GM21381 (cell line): ENCODE results near the gene MGAT4B.
A peak's percentile ranks its signal among the peaks of the same experiment; 100 is the strongest.

Experiments used
- ATAC-seq: cut with Tn5 transposase; IDR thresholded peaks from one replicate; pipeline ENCODE4 v1.9.1; 2021; ENCODE audit warnings: mild to moderate bottlenecking, moderate library complexity; ENCODE audit not compliant: unreplicated experiment

The MGAT4B gene

GRCh38 chr5:179827680-179828079 is 21.0 kb upstream of the MGAT4B start:
- ATAC-seq, result no peak

GRCh38 chr5:179825655-179826182 is 19.1 kb upstream of the MGAT4B start:
- ATAC-seq, result no peak

DNA sequence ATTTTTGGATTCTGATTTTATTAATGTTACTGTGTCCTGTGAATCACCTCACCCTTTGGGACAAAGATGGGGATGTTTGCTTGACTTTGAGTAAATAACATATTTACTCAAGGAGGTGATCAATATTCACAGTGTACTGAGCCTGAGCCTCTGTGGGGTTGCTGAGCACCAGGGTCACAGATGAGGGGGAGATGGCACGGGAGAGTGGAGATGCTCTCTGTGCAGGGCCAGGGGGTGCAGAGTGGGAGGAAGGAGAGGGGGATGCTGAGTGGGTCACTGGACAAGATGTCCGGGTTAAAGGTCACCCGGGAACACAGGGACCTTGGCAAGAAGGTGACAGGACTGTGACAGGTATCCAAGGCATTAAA is 18.1 kb upstream of the MGAT4B start:
- no peak for ATAC-seq

DNA sequence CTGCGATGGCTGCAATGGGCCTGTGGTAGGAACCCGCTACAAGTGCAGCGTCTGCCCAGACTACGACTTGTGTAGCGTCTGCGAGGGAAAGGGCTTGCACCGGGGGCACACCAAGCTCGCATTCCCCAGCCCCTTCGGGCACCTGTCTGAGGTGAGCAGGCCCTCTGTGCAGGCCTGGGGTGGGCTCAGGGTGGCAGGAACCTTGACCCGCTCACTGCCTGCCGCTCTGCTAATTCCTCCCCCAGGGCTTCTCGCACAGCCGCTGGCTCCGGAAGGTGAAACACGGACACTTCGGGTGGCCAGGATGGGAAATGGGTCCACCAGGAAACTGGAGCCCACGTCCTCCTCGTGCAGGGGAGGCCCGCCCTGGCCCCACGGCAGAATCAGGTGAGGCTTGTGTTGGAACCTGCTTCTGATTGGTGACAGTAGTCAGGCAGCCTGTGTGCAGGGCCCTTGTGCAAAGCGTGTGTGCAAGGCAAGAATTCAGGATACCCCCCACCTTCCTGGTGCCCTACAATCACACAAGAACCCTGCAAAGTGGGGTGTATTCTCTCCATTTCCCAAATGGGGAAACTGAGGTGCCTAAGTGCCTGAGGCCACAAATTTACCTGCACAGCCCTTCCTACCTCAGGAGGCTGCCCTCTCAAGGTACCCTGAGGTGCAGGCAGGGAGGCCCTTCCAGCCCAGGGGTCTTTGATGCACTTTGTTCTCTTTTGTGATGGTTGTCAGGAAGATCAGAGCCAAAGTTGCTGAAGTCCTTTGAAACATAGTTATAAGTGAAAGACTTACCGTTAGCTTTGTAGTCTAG is 17.5 kb upstream of the MGAT4B start:
- no peak for ATAC-seq

DNA sequence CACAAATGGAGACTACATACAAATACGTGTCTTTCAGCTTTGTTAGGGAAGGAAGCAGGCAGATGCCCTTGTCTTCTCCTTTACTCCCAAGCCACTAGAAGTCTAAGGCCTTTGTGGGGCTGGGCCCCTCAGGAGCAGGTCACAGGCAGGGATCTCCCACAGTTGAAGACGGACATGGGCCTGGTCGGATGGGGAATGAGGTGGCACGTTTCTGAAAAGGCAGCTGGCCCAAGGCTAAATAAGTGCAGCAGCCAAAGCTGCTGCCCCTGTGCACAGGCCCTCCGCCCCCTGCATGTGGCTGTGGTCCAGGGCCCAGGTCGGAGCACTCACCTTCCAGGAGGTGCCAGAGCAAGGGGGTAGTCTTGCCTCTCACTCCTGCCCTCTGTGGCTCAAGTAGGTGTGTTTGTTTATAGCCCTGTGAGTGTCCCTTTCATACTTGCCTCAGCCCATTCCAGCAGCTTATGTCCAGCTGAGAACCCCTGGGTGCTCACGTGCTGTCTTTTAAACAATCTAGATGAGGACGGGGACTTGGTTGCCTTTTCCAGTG is 15.9 kb upstream of the MGAT4B start:
- no peak for ATAC-seq

DNA sequence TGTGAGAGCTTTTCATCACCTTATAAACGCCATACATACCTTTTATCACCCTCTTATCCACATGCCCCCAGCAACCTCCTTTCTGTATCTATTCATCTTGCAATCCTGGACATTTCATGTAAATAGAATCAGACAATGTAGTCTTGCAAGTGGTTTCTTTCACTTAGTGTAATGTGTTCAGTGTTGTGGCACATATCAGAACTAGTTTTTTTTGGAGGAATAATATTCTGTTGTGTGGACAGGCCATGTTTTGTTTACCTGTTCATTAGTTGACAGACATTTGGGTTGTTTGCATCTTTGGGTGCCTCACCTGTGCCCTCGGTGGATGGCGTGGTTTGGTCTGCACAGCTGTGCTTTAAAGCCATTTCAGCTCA is 15.4 kb upstream of the MGAT4B start:
- ATAC-seq, result no peak

DNA sequence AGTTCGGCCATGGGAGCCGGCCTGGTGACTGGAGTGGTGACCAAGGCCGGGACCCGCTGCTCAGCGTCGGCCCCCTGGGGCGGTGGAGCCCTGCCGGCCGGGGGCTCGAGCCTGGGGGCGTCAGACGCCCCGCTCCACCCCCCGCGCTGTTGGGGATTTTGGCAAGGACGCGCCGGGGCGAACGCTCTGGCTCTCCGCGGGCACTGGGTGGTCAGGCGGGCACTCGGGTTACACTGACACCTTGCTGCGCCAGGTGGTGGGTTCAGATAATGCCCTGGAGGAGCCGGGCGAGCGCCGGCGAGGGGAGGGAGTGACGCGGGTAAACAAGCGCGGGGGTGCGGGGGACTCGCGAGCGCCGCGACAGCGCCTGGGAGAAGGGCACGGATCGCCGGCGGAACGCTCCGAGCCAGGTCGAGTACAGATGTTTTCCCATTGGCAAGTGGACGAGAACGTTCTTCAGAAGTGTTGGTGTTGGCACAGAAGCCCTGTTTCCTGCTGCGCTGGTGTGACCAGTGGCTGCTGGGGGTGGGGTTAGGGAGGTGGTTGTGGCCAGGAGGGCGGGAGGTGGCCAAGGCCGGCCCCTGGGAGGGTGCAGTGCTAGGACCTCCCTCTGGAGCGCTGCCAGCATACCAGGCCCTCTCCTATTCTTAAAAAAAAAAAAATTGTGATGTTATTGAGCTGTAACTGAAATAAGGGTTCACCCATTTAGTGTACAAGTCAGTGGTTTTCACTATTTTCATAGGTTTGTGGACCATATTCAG is 14.8 kb upstream of the MGAT4B start:
- peak; percentile 43 for ATAC-seq

DNA sequence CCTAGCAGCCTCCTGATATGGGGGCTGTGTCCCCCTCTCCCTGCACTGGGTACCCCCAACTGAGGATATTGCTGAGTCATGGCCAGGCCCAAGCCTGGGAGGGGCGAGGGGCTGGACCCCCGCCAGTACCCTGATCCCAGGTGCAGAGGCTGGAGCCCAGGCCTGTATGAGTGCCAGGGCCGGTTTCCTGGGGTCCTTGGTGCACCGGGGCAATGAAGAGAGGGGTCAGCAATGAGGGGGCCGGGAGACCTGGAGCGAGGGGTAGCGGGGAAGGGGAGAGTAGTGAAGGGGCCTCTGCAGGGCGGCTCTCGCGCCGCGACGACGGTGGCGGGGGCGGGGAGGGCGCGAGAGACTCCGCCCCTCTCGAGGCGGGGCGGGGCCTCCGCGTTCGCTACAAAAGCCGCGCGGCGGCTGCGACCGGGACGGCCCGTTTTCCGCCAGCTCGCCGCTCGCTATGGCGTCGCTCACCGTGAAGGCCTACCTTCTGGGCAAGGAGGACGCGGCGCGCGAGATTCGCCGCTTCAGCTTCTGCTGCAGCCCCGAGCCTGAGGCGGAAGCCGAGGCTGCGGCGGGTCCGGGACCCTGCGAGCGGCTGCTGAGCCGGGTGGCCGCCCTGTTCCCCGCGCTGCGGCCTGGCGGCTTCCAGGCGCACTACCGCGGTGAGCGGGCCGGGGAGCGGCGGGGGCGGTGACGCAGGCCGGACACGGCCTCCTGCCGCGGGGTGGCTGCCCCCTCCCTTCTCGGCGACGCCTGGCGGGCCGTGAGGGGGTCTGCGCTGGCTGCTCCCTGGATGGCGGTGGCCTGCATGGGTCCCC is 14.0 kb upstream of the MGAT4B start, which contains the start of gene SQSTM1:
TSS of gene SQSTM1 (plus strand) at position 423 of the 815 bp plus-strand sequence. CDS start at position 455, 32 bp downstream.
- ATAC-seq, result peak; percentile 38

DNA sequence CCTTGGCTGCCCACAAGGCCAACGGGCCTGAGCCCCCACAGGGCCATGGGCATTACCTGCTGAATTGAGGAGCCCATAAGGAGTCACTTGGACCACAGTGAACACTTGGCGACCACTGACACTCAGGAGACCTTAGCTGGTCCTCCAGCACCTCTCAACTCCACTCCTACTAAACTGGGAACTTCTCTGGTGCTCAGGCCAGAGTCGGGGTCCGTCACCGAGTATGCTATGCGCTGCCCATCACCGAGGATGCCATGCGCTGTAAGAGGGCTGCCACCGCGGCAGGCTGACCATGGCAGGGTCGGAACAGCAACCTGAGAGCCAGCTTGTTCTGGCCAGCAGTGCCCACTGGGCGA is 13.4 kb upstream of the MGAT4B start:
- ATAC-seq, result no peak

GRCh38 chr5:179819296-179820126 is 12.8 kb upstream of the MGAT4B start:
- peak; percentile 16 for ATAC-seq

GRCh38 chr5:179818746-179819295 is 12.2 kb upstream of the MGAT4B start:
- ATAC-seq, result peak; percentile 53

GRCh38 chr5:179817890-179818745 is 11.5 kb upstream of the MGAT4B start:
- no peak for ATAC-seq

DNA sequence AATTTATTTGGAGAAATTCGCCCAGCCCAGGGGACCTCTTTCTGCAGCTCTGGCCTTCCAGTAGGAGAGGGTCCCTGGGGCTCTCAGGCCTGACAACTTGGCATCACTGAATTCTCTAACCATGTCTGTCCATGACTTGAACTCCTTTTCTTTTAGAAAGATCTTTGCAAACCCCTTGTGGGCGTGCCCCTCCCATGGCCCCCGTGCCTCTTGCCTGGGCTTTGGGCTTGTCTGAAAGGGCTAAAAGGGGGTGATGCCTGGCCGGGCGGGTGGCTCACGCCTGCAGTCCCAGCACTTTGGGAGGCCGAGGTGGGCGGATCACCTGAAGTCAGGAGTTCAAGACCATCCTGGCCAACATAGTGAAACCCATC is 10.8 kb upstream of the MGAT4B start:
- no peak for ATAC-seq

DNA sequence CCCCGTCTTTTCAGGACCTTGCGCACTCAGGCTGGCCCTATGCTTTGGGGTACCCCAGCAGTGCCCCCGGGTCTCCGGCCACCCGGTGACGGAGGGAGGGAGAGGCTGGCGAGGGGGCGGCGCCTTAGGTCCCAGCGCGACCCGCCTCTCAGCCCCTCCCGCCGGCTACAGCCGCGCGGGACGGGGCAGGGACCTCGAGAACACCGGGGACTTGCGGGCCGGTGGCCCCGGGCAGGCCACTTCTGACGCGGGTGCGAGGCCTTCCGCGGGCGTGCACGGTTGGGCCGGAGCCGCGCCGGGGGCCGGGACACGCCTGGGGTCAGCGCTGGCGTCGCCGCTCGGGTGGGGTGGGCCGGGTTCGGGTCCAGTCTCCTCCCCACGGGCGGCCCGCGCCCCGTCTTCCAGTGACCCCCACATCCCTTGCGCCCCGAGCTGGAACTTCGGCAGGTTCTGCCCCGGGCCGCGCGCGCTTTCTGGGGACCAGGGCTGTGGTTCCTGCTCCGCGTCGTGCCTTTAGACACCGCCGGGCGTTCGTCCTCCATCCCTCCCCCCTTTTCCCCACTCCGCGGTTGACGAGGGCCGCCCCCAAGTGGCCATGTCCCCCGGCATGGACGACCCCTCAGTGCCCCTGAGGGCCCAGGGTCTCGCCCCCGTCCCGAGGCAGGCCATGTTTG is 10.3 kb upstream of the MGAT4B start:
- no peak for ATAC-seq

- ATAC-seq, result no peak
Observed at GRCh38 chr5:179816401-179816795, 9.7 kb upstream of the MGAT4B start.

DNA sequence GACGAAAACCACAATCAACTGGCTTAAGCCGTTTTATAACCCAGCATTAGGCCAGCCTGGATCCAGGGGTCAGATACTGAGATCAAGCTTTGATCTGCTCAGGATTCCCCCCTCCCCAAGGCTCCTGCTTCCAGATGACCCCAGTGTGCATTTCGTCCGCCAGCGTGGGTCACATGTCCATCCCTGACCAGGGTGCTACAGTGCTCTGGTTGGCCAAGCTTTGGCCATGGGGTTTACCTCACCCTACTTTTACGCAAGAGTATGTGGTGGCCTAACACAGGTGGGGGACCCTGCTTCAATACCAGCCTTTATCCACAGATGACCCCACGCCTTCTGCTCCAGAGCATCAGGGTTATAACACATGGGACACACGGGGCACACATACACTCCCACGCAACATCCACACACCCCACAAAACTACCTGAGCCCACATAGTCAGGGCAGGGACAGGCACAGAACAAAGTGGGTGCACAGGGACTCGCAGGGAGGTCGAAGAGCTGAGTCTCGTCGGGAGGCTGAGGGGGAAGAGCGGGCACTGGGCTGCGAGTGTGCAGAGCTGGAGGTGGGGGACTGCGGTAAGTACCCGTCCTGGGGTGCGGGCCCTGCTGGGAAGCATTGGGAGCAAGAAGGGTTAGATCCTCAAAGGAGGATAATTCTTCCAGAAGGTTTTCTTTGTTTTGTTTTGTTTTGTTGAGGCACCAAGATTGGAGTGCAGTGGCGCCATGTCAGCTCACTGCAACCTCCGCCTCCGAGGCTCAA is 9.0 kb upstream of the MGAT4B start:
- ATAC-seq, result no peak

- ATAC-seq, result no peak
Observed at GRCh38 chr5:179814090-179814489, 7.4 kb upstream of the MGAT4B start.
